A549 (cell line): ENCODE results near the gene YBX2.

ENCODE experiments used
- CTCF ChIP-seq: fragments of >200 bp; sonication (Bioruptor Twin); formaldehyde crosslinking; IDR thresholded peaks from 3 replicates; pipeline ENCODE4 v1.5.1; 2016
- ESRRA ChIP-seq: fragments of 150-350 bp; IDR thresholded peaks from 2 replicates; pipeline ENCODE4 v1.6.1; 2014; ENCODE audit warnings: mild to moderate bottlenecking, low read length, borderline replicate concordance
- MAX ChIP-seq: IDR thresholded peaks from 2 replicates; pipeline ENCODE4 v1.6.1; 2012
- POLR2A ChIP-seq: IDR thresholded peaks from 2 replicates; pipeline ENCODE4 v1.6.1; 2012; ENCODE audit warnings: mild to moderate bottlenecking, low read length
- RFX5 ChIP-seq: fragments of 450-650 bp; IDR thresholded peaks from 2 replicates; pipeline ENCODE4 v1.7.1; 2014; ENCODE audit warnings: antibody characterized with exemption, mild to moderate bottlenecking, moderate library complexity
- RNF2 ChIP-seq: fragments of 200-600 bp; sonication (generic); IDR thresholded peaks from 2 replicates; pipeline ENCODE4 v1.6.1; 2016; ENCODE audit warnings: low read depth, mild to moderate bottlenecking, antibody characterized with exemption, moderate library complexity, borderline replicate concordance
- SMC3 ChIP-seq: fragments of >200 bp; sonication (Bioruptor Twin); formaldehyde crosslinking; IDR thresholded peaks from 3 replicates; pipeline ENCODE4 v1.6.1; 2018; ENCODE audit warnings: inconsistent platforms
- SREBF2 ChIP-seq: fragments of 450-650 bp; IDR thresholded peaks from 2 replicates; pipeline ENCODE4 v1.6.1; 2014; ENCODE audit warnings: mild to moderate bottlenecking, moderate library complexity

GRCh38 chr17:7313088-7313889, 18.9 kb upstream of the YBX2 start:
- TF ChIP-seq RNF2 (no peak), SMC3 (no peak), SREBF2 (no peak), POLR2A (no peak), CTCF (no peak), RFX5 (no peak), MAX (no peak), ESRRA (peak; percentile 71; the same call in 1 of the 2 replicates)
